Activated CD4-positive, alpha-beta T cell treated with anti-CD3 and anti-CD28 coated beads, Interleukin-2, amount 50 U/mL, for 48 hours (primary cell): ENCODE measurements around the gene C1QTNF7.

ENCODE experiments used
- DNase-seq, 2 experiments: peaks; one replicate each; pipeline ENCODE4 v3.0.0-alpha.2; 2020

Gene C1QTNF7

DNA sequence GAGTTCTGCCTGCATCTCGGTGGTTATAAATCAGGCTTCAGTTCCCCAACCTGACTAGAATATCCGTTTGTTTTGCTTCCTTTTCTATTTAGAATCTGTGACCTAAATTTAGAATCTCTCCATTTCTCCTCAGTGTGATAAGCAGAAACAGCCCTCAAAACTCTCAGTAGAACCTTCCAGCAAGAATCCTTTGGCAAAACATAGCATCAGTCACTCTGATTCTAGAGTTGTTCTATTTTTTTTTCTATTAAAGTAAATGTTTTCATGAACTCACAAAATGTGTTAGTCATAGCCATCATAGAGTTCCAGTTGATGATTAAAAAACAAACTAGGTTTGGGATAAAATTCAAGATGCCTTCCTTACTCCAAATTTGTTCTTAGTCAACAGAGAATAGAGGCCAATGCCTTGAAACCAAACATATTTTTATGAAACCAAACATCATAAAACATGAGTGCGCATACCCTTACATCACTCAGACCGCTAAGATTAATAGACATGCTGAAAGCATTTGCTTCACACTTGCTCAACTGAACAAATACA is 13.2 kb upstream of the C1QTNF7 start:
- no peak for DNase-seq

DNA sequence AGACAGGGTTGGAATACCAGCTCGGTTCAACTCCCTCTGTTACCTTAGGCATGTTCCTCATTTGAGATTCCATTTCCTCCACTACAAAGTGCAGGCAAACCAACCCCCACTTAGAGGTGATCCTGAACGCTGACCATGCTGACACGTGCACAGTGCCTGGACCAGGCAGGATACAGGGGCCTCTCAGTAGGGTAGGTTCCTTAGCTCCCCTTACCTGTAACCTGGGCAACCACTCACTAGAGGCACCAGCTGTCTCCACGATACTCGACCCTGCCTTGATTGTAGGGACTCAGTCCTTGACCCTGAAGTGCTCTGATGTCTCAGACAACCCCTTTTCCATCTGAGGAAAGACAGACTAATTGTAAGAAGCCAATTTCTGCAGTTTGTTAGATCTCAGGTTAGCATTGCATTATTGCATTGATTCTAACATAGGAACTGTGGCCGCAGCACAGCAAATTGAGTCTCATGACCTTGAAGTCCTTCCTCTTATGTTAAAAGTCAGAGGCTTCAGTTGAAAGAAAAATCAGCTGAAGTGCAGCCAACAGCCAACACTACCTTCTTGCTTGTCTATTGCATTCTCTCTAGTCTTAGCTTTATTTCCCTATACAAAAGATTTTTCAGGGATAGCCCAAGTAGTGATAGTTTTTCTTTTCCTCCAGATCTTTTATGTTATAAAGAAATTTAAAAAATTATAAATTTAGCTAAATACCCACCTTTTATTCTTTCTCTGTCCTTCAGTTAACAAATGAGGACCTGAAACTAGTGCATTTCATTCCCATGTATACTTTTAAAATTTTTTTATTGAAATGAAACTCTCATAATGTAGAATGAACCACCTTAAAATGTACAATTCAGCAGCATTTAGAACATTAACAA is 11.2 kb upstream of the C1QTNF7 start:
- no peak for DNase-seq

DNA sequence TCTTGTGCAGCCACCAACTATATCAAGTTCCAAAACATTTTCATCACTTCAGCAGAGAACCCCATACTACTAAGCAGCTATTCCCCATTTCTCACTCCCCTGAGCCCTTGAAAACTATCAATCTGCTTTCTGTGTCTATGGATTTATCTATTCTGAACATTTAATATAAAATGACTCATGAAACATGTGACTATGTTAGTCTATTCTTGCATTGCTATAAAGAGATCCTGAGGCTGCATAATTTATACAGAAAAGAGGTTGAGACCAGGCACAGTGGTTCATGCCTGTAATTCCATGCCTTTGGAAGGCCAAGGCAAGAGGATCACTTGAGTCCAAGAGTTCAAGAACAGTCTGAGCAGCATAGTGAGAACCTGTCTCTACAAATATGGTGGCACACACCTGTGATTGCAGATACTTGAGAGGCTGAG is 10.6 kb upstream of the C1QTNF7 start:
- DNase-seq, result no peak

DNA sequence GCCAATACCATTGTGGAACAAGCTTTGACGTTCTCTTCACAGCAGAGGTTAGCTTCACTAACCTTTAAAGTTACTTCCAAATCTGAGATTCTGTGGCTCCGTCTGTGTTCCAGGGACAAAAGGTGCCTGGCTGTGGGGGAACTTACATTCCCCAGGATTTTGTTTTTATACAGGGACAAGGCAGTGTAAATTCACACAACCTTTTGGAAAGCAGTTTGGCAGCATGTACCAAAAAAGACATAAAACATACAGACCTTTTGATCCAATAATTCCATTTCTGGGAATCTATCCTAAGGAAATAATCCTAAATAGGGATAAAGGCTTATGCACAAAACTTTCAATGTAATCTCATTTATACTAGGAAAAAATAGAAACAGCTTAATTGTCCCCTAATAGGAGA is 8.9 kb upstream of the C1QTNF7 start:
- no peak for DNase-seq

DNA sequence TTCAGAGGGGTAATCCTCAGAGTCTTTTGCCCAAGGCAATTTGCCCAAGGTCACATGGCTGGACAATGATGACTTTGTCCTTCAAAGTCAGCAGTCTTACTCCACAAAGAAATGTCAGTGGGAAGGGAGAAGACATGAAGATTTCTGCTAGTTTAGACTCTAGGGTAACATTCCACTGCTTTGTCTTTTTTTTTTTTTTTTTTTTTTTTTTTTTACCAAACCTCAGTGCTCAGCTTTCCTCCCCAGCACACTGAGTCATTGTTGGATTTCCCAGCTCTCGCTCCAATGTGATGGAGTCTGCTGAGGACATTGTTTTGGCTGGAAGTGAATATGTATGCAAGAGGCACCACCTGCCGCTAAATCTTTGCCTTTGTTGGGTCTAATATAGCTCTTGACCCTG is 7.2 kb upstream of the C1QTNF7 start:
- DNase-seq, result no peak

DNA sequence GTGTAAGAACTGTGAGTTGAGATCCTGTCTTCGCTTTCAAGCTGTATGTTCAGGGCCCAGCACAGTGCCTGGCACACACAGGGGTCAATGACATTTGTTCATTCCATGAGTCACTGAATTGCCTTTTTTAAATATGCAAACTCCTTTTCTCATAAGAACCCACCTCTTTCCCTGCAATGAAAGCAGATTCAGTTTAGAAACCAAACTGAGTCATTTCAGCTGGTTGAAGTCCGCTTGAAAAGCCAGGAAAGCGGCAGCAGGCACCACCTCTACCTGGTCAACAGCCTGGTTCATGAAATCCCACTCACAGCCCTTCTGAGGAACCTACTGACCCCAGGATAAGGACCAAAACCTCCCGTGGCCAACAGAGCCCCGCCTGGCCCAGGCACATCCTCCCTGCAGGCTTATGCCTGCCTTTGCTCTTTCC is 4.5 kb upstream of the C1QTNF7 start:
- DNase-seq, result peak; percentile 16 to 20

DNA sequence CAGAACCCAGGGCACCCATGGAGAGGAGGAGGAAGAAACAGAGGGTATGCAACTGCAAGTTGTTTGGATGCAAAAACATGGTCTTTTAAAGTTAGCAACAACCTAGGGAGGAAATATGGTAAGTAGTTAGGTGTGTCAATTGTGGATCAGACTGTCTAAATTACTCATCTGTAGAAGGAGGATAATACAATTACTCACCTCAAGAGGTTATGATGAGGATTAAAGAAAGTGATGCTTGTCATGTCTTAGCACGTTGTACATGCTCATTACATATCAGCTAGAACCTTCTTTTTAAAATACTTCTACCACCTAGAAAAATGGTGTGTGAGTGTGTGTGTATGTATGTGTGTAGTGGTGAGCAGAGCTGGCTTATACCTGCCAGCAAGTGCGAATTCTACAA is 2.3 kb upstream of the C1QTNF7 start:
- no peak for DNase-seq

DNA sequence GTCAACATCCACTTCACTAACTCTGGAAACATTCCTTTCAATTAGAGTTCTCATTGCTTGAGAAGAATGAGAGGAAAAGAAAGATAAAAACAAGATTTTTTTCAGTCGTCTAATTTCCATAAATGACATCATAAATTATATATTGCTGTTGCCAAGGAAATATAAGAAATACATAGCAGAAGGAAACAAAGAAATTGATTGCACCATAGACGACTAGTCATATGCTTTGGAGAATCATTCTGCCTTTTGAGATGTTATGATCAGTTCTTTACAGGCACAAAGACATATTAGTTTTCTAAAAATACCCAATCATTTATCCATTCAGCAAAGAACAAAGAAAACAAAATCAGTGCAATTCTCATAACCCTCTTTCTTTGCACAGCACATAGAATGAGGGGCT is 672 bp upstream of the C1QTNF7 start:
- DNase-seq, result no peak

DNA sequence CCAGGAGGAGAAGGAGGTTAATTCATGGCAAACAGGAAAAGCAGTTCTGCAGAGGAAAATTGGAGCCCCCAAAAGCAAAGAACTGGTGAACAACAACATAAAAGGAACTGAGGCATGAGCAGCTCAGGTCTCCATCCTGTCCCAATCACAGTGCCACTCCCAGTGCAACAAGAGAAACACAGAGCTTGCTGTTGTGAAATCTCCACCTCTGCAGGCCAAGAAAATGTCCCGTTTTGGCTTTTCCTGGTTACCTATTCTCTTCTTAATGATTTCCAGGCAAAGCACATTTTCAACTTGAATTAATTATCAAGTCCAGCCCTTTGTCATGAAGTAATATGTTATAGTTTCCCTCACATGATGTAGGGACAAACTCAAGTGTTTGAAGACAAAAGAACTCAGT is 778 bp downstream of the C1QTNF7 start:
- no peak for DNase-seq

DNA sequence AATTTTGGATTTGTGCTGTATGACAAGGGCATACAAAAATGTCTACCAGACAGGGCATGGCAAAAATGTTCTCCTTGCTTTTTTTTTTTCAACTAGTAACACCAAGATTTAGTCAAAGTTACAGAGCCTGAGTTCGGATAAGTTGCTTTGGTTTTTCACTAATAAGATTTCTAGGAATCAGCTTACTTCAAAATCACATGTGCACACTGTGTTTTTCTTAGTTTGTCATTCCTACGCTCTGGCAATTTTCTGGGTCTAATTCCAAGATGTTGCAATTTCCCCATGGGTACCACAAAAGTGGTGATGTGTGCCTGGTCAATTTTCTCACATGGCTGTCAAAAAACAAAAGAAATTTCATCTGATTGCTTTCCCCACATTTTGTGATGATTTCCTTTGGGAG is 6.3 kb downstream of the C1QTNF7 start:
- DNase-seq, result no peak

DNA sequence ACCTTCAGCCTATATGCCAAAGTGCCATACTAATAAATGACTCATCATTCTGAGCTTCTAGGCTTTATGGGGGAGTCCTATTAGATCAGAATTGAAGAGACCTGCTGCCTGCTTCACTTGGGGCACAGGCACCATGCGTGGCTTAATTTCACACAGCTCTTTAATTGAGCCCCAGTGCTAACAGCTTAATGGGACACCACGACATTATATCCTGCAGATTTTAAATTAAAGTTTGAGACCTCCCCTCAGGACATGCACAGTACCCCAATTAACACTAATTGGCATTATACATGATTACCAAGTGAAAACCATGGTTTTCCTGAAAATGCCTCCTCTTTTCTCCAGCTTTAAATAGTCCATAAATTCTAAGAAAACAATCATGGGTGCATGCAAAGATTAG is 6.8 kb downstream of the C1QTNF7 start:
- no peak for DNase-seq

DNA sequence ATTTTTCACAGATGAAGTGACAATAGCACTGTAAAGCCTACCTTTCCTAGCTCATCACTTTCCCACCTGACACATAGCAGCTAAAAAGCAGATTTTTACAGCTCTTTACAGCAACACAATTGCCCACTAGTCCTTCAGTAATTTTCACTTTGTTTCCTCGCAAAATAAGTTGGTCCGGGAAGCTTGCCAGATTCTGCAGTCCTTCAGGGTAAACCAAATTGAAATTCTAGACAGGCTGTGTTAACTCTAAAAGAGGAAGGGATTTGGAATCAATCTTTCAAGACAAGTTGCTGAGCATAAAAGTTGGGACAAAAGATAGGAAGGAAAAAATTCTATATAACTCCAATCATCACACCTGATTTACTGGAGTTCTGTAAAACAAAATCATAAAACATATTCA is 8.7 kb downstream of the C1QTNF7 start:
- no peak for DNase-seq

DNA sequence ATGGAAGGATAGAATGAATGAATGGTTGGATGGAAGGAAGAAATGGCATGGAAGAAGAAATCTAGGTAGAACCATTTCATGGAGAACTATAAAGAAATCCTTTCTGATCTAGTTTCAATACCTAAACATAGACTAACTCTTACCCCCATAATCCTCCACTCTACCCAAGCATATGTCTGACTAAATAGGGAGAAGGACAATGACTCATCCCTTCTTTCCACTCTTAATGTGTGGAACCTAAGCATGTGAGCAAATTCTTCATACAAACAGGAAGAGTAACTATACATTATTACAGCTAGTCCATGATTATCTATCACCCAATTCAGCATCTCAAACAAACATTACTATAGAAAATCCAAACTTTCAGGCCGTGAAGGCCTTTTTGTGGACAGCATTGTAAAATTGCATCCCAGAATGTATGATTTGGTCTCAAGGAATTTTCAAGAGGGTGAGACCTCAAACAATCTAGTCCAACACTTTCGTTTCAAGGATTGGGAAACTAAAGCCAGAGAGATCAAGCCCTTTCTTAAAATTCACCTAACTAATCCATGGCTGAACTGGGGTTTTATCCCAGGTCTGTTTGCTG is 11.2 kb downstream of the C1QTNF7 start:
- DNase-seq, result no peak

DNA sequence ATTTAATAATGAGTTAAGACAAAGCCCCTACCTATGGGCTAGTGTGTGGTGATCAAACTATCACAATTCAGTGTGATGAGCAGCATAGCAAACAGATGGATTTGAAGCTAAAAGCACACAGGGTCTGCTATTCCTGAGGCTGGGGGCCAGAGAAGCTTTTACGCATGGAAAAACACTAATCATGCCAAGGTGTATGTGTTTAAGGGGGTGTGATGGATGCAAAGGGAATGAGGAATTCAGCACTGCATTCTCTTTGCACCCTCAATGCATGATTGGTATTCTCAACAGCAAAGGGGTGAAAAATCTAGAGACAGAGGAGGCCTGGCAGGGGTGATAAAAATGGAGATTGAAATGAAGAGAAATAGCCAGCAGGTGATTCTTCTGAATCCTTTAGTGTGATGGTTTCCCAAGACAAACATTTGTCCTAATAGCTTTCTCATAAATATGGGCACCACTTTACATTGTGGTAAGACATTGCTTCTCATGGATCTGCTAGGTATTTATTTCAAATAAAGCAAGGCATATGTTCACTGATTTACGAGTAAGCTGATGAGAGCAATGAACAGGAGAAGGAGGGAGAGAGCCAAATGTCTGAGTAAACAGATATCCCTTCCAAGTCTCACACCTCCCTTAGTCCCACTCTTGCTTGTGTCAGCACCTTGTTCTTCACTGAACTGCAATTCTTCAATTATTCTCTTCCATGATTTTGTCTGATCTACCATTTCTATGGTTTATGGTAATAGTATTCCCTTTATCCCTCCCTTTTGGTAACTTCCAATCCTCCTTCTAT is 15.7 kb downstream of the C1QTNF7 start:
- DNase-seq, result no peak

DNA sequence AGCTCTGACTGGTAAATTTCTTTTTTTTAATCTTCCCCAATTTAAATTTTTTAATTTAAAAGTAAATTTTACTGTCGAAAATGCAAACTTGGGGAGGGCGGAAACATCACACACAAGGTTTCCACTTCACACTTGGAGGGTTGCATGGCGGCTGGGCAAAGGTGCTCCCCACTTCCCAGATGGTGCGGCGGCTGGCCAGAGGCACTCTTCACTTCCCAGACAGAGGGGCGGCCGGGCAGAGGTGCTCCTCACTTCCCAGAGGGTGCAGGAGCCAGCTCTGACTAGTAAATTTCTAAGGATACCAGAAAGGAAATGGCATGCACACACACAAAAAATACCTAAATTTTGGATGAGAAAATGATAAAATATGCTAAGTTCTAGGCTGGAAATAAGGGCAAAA is 16.4 kb downstream of the C1QTNF7 start:
- DNase-seq, result no peak

DNA sequence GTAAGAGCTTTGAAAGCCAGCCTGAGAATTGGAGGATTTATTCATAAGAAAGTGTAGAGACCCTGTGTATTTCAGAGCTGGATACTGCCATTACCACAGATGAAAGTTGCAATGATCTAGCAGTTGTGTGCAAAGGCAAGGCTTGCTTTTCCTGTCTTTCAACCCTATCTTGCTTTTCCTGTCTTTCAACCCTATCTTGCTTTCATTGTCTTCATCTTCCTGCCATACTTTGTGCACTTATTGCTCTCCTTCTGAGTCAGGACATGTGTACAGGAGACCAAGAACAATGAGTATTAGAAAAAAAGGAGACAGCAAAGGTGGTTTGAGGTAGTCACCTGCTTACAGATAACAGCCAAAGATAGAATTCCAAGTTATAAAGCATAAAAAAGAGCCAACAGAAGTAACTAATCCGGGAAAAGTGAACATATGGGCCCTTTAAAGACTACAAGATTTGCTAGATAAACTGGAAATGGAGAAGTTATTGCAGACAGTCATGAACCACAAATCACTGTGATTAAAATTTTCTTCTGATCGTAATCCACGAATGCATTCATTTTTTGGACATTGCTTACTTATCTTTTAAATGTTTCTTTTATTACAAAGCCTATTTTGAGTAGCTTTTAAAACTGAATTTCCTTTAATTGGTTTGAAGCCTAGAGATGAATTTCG is 17.2 kb downstream of the C1QTNF7 start:
- no peak for DNase-seq

DNA sequence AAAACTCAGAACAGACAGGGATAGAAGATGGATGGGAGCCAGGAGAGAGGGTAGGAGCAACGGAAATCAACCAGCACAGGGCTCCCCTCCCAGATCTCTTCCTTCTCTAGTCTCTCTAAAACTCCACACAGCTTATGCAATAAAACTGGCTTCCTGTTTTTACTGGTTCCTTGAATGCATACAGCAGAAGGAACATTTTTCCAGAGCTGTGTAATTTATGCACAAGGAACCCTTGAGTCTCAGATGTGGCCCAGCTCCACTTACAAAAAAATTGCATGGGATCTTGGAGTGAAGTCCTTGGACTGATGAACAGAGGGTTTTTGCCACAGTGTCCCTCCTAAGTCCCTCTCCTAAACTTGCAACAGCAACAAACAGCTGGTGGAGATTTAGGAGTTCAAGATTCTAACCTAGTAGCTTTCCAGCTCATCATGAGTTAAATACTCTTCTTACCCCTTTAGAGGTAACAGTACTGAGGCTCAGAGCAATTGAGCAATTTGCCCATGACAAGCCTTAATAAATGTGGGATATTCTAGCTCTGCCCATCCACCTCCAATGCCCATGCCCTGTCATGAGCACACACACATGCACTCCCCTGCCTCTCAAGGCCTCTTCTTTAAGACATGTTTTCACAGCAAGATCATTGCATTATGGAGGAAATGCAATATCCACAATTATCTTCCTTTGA is 23.5 kb downstream of the C1QTNF7 start:
- DNase-seq, result no peak

DNA sequence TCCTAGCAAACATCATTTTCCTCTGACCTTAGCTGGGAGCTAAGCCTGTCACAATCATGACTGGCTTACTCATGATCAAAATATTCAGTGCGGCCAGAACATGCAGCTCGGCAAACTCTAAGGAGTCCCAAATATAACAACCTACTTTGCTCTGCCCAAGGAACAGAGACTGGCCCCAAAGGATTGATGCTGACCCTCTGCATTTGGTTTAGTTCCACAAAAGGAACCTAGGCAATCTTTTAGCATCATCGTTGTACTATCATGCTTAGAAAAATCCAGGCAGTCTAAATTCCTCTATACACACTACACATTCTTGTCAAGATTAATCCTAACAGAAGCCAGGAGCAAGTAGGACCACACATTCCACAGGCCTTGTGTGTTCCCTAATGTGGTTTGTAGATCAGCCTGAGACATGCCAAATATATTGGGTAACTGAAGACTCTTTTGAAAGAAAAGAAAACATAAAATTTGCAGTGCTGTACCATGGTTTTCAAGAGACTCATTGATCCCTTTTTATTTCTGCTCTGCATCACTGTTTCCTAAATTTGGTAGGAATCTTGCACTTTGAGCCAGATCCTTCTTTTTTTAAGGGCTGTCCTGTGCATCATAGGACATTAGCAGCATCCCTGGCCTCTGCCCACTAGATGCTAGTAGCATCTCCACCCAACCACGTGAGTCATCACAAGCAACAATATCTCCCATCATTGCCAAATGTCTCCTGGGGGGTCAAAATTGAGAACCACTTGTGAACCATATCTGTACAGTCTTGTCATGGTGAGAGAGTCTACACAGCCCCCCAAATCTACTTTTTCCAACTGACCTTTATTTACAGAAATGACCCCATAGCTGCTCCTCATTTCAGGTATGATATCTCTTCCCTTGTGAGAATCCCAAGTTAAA is 24.3 kb downstream of the C1QTNF7 start:
- no peak for DNase-seq

DNA sequence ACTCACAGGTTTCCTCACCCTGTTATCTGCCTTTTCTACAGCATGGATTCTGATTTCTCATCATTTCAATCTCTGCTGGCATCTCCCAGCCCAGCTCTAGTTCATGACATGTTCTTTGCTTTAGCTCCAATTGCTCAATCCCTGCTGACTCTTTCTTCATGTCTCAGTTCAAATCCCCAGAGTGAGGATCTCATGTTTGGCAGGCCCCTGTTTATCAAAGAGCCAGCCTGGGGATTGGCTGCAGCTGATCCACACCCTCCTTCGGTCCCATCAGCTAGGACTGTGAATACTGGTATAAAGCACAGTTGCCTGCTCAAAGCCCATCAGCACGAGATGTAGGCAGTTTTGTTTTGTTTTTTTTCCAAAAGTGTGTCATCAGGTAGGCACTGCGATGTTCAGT is 27.5 kb downstream of the C1QTNF7 start:
- no peak for DNase-seq

DNA sequence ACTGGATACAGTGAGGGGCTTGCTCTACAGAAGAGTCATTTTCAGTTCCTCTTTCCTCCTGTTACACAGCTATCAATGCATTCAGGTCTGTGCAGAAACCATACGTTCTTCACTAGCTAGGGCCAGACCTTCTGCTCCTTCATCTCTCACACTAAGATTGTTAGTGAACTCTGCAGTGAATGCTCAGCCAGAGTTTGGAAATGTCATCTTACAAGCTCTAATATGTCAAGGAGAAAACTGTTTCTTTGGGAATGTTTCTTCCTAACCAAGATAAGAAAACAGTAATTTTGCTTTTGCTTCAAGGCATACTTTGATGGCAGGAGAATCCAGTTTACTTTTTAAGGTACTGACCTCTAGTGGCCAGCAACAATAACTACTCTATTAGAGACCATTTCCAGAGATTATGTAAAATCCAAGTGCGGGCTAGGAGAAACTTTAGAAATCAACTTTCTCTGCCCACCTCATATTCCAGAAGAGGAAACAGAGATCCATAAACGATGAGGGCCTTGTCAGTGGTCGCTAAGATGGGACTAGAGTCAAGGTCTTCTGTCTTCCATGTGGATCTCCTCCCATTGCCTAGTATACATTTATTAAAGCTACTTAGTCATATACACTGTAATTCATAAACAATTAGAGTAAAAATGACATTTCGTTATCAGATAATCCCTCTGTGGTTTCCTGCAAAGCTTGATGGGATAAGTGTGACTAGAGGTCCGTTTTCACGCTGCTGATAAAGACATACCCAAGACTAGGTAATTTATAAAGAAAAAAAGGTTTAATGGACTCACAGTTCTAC is 29.8 kb downstream of the C1QTNF7 start:
- DNase-seq, result no peak
